Measurements from ENCODE around the gene SVIL. TPM values are rescaled to one million over a fixed set of nuclear protein-coding genes. Genes with fewer than 3 reads are reported as not detected.

Gene SVIL
- total and polyA plus RNA-seq, 2 of the 13 experiments (the other 11 are each of a cell fraction or from before 2014, with no cell fraction given): 3.9 to 12.1 TPM

- TF ChIP-seq GRHL1 (CRISPR knock-in tag; conservative IDR thresholded peaks at IDR 0.05): no peak
- TF ChIP-seq MEIS2 (CRISPR knock-in tag; IDR thresholded peaks at IDR 0.05): no peak
- TF ChIP-seq HOXA5 (CRISPR knock-in tag; IDR thresholded peaks at IDR 0.05): peak; percentile 22; the same call in 1 of the 2 replicates
- TF ChIP-seq ZNF770 (CRISPR knock-in tag; IDR thresholded peaks at IDR 0.05): peak; percentile 43; the same call in 1 of the 2 replicates
- no peak; the same call in 1 of the 2 replicates for TF ChIP-seq KLF12 (CRISPR knock-in tag; IDR thresholded peaks at IDR 0.05; ENCODE audit: borderline replicate concordance)
- TF ChIP-seq, protein P1, sequence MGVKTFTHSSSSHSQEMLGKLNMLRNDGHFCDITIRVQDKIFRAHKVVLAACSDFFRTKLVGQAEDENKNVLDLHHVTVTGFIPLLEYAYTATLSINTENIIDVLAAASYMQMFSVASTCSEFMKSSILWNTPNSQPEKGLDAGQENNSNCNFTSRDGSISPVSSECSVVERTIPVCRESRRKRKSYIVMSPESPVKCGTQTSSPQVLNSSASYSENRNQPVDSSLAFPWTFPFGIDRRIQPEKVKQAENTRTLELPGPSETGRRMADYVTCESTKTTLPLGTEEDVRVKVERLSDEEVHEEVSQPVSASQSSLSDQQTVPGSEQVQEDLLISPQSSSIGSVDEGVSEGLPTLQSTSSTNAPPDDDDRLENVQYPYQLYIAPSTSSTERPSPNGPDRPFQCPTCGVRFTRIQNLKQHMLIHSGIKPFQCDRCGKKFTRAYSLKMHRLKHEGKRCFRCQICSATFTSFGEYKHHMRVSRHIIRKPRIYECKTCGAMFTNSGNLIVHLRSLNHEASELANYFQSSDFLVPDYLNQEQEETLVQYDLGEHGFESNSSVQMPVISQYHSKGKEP (CRISPR knock-in tag; IDR thresholded peaks at IDR 0.05): no peak
- TF ChIP-seq, protein P2, sequence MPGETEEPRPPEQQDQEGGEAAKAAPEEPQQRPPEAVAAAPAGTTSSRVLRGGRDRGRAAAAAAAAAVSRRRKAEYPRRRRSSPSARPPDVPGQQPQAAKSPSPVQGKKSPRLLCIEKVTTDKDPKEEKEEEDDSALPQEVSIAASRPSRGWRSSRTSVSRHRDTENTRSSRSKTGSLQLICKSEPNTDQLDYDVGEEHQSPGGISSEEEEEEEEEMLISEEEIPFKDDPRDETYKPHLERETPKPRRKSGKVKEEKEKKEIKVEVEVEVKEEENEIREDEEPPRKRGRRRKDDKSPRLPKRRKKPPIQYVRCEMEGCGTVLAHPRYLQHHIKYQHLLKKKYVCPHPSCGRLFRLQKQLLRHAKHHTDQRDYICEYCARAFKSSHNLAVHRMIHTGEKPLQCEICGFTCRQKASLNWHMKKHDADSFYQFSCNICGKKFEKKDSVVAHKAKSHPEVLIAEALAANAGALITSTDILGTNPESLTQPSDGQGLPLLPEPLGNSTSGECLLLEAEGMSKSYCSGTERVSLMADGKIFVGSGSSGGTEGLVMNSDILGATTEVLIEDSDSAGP (CRISPR knock-in tag; IDR thresholded peaks at IDR 0.05; ENCODE audit: borderline replicate concordance): peak; percentile 89; the same call in 1 of the 2 replicates
- TF ChIP-seq ZNF24 (IDR thresholded peaks at IDR 0.05): no peak
- no peak for TF ChIP-seq ZNF235 (CRISPR knock-in tag; IDR thresholded peaks at IDR 0.05; ENCODE audit: borderline replicate concordance)
- TF ChIP-seq, protein P3, sequence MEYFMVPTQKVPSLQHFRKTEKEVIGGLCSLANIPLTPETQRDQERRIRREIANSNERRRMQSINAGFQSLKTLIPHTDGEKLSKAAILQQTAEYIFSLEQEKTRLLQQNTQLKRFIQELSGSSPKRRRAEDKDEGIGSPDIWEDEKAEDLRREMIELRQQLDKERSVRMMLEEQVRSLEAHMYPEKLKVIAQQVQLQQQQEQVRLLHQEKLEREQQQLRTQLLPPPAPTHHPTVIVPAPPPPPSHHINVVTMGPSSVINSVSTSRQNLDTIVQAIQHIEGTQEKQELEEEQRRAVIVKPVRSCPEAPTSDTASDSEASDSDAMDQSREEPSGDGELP (IDR thresholded peaks at IDR 0.05; ENCODE audit: borderline replicate concordance, low read depth): peak; percentile 93
- TF ChIP-seq, protein P4, sequence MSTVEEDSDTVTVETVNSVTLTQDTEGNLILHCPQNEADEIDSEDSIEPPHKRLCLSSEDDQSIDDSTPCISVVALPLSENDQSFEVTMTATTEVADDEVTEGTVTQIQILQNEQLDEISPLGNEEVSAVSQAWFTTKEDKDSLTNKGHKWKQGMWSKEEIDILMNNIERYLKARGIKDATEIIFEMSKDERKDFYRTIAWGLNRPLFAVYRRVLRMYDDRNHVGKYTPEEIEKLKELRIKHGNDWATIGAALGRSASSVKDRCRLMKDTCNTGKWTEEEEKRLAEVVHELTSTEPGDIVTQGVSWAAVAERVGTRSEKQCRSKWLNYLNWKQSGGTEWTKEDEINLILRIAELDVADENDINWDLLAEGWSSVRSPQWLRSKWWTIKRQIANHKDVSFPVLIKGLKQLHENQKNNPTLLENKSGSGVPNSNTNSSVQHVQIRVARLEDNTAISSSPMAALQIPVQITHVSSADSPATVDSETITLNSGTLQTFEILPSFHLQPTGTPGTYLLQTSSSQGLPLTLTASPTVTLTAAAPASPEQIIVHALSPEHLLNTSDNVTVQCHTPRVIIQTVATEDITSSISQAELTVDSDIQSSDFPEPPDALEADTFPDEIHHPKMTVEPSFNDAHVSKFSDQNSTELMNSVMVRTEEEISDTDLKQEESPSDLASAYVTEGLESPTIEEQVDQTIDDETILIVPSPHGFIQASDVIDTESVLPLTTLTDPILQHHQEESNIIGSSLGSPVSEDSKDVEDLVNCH (CRISPR knock-in tag; IDR thresholded peaks at IDR 0.05): no peak
- 0 out of 2 replicates have a peak, but pooled peaks have one; percentile 43 for TF ChIP-seq MAF1 (CRISPR knock-in tag; IDR thresholded peaks at IDR 0.05; ENCODE audit: borderline replicate concordance)
- no peak for TF ChIP-seq RFX3 (CRISPR knock-in tag; IDR thresholded peaks at IDR 0.05)
- TF ChIP-seq, protein P5, sequence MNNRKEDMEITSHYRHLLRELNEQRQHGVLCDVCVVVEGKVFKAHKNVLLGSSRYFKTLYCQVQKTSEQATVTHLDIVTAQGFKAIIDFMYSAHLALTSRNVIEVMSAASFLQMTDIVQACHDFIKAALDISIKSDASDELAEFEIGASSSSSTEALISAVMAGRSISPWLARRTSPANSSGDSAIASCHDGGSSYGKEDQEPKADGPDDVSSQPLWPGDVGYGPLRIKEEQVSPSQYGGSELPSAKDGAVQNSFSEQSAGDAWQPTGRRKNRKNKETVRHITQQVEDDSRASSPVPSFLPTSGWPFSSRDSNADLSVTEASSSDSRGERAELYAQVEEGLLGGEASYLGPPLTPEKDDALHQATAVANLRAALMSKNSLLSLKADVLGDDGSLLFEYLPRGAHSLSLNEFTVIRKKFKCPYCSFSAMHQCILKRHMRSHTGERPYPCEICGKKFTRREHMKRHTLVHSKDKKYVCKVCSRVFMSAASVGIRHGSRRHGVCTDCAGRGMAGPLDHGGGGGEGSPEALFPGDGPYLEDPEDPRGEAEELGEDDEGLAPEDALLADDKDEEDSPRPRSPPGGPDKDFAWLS (CRISPR knock-in tag; IDR thresholded peaks at IDR 0.05; ENCODE audit: borderline replicate concordance): no peak
- TF ChIP-seq NFIB (CRISPR knock-in tag; IDR thresholded peaks at IDR 0.05; ENCODE audit: borderline replicate concordance): no peak
Observed at GRCh38 chr10:29409241-29410054, 225.3 kb downstream of the SVIL start (continued).
